Measurements from ENCODE around the gene ADAMTS1.

DNA sequence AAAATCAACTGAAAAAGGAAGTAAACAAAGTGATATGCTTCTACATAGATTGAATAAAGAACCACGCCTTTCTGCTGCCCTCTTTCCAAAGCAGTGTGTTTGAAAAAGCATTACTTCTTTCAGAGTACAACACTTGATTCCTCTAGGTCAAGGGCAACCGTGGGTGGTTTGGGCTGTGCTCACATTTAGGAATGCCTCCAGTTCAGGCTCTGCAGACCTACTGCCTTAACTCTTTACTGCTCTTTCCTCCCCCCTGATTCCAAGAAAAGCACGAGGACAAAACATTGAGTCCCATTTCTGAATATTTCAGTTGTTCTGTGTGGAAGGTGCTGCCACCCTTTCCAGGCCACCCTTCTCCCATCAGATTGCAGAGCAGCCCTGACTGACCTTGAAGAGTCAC, 45.2 kb downstream of the ADAMTS1 start:
- TF ChIP-seq, protein P1, sequence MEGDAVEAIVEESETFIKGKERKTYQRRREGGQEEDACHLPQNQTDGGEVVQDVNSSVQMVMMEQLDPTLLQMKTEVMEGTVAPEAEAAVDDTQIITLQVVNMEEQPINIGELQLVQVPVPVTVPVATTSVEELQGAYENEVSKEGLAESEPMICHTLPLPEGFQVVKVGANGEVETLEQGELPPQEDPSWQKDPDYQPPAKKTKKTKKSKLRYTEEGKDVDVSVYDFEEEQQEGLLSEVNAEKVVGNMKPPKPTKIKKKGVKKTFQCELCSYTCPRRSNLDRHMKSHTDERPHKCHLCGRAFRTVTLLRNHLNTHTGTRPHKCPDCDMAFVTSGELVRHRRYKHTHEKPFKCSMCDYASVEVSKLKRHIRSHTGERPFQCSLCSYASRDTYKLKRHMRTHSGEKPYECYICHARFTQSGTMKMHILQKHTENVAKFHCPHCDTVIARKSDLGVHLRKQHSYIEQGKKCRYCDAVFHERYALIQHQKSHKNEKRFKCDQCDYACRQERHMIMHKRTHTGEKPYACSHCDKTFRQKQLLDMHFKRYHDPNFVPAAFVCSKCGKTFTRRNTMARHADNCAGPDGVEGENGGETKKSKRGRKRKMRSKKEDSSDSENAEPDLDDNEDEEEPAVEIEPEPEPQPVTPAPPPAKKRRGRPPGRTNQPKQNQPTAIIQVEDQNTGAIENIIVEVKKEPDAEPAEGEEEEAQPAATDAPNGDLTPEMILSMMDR (conservative IDR thresholded peaks at IDR 0.05) = no peak
- TF ChIP-seq EZH2 (IDR thresholded peaks at IDR 0.05; ENCODE audit: low read depth) = no peak

Data from PC-9 (cell line).